ENCODE data around the gene GAS6.

DNA sequence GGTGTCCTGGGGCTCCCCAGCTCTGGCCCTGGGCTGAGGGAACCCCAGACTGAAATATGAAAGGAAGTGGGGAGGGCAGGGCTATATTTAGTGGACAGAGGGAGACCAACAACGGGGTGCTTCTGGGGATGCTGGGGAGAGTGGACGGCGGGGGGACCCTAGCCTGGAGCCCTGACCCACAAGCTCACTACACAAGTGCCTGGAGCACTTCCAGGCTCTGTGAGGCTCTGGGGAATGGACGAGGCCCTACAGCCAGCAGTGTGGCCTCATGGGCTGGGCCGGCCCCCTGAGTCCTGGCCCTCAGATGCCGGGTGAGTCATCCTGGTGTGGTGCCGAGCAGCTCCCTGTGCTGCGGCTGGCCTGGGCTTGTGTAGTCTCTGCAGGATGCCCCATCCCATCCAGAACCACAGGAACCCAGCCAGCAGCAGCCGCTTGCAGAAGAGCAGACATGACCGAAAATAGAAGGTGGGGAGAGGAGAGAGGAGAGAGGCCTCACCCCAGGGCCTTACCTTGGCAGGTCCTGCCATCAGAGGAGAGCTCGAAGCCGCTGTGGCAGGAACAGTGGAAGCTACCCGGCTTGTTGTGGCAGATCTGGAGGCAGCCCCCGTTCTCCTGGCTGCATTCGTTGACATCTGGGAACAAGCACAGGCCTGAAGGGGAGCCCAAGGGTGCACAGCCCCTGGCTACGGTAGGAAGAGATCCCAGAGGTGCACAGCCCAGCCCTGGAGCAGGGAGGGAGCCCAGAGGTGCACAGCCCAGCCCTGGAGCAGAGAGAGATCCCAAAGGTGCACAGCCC lies 26.1 kb downstream of the GAS6 start:
- TF ChIP-seq, protein P1, sequence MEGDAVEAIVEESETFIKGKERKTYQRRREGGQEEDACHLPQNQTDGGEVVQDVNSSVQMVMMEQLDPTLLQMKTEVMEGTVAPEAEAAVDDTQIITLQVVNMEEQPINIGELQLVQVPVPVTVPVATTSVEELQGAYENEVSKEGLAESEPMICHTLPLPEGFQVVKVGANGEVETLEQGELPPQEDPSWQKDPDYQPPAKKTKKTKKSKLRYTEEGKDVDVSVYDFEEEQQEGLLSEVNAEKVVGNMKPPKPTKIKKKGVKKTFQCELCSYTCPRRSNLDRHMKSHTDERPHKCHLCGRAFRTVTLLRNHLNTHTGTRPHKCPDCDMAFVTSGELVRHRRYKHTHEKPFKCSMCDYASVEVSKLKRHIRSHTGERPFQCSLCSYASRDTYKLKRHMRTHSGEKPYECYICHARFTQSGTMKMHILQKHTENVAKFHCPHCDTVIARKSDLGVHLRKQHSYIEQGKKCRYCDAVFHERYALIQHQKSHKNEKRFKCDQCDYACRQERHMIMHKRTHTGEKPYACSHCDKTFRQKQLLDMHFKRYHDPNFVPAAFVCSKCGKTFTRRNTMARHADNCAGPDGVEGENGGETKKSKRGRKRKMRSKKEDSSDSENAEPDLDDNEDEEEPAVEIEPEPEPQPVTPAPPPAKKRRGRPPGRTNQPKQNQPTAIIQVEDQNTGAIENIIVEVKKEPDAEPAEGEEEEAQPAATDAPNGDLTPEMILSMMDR (IDR thresholded peaks at IDR 0.05), result no peak
- peak in 1 of 2 donors; percentile 70 for TF ChIP-seq POLR2A (IDR thresholded peaks at IDR 0.05)

Measured in adrenal gland (tissue), 5 donors.